GM12875 (cell line): Measurements from ENCODE around the gene NF1.
"Not testable (repeated sequence)": the region's sequence is repeated elsewhere in the genome, so short reads cannot be mapped to it uniquely, and the experiment has no call there.

Experiments used
- H3K4me3 ChIP-seq: one replicate; pipeline ENCODE4 v1.5.1; 2011; ENCODE audit warnings: low read depth, low read length, control low read depth
- CTCF ChIP-seq: IDR thresholded peaks from 2 replicates; pipeline ENCODE4 v1.5.1; 2011; ENCODE audit warnings: low read depth, mild to moderate bottlenecking, control low read depth, inconsistent platforms, low read length, moderate library complexity, borderline replicate concordance; ENCODE audit not compliant: insufficient read depth

NF1 gene

GRCh38 chr17:31079731-31080130 lies 15.0 kb upstream of the NF1 start:
- no peak for TF ChIP-seq CTCF
- H3K4me3 ChIP-seq = no peak overlapping the region

DNA sequence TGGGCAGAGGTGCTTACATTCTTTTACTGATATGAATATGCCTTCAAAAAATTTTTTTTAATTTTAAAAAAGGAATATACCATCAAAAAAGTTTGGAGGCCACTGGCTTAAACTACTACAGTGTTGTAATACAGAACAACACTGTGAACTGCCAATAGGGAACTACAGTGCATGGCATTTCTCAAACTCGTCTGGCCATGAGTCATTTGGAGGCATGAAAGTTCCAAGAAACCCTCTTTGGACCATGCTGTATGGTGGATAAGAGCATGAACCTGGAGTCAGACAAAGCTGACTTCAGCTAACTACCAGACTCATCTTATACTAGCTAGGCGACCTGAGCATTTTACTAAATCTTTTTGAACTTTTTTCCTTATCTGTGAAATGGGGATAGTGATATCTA lies 9.2 kb upstream of the NF1 start:
- H3K4me3 ChIP-seq = no peak overlapping the region
- TF ChIP-seq CTCF = no peak

DNA sequence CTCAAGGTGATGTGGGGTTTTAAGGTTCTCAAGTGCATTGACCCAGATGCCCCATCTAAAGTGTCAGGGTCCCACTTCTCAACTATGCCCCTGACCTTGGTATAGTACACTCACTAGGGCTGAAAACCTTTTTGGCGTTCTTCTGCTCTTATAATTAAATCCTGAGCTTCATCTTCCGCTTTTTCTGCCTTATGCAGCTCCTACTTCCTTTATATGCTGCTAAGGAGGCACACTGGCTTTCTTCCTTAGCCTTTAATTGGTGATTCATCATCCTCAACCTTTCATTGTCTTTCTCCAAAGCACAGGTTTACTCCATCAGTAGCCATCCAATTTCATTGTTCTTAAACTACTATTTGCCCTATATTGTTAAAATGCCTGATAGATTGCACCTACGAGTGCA lies 5.3 kb upstream of the NF1 start:
- H3K4me3 ChIP-seq = no peak overlapping the region
- TF ChIP-seq CTCF = no peak

DNA sequence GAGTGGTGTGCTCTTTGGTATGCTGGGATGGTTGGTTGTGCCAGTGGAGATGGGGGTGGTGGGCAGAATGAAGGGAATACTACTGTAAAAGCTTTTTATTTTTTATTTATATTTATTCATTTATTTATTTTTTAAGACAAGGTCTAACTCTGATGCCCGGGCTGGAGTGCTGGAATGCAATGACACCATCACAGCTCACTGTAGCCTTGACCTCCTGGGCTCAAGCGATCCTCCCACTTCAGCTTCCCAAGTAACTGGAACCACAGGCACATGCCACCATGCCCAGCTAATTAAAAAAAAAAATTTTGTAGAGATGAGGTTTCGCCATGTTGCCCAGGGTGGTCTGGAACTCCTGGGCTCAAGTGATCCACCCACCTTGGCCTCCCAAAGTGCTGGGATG lies 4.1 kb upstream of the NF1 start:
- H3K4me3 ChIP-seq = not testable (repeated sequence)

GRCh38 chr17:31092475-31093064 lies 2.2 kb upstream of the NF1 start:
- H3K4me3 ChIP-seq = no peak overlapping the region
- TF ChIP-seq CTCF = no peak

- no peak for TF ChIP-seq CTCF
- H3K4me3 ChIP-seq = peak overlapping the region; percentile 84
Measured at GRCh38 chr17:31093866-31094599, 744 bp upstream of the NF1 start.

DNA sequence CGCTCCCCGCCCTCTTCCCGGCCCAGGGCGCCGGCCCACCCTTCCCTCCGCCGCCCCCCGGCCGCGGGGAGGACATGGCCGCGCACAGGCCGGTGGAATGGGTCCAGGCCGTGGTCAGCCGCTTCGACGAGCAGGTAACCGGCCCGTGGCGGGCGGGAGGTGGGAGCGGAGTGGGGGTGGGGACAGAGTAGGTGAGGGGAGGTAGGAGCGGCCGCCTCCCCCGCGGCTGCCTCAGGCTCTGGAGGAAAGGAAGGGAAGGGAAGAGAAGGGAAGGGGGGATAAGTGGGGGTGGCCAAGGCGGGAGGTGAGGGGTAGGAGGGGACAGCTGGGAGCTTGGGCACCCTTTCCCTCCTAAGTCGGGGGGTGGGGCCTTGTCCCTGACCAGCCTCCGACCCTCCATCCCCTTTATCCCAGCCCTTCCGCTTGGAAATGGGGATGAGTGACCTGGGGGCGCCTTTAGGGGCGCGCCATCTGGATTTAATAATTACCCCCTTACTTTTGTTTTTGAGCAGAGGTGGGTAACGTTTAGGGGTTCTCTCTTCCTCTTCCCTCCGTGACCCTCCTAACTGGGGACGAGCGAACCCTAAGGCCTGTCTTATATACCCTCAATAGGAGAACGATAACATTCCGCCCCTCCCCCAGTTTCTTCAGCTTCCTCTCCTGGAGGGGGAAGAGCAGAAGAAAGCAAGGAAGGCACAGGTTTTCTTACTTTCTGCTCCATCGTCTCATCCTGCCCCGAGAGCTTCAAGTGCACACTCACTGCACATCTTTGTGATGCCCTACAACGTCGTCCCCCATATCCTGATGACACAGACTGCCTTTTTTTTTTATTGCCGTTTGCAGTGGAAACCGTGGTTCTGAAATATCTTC lies 694 bp downstream of the NF1 start:
- peak overlapping the region; percentile 84 for H3K4me3 ChIP-seq
- no peak for TF ChIP-seq CTCF
